Fibroblast of lung (primary cell): Measurements from ENCODE around the gene DPYD. TPM values are rescaled to one million over a fixed set of nuclear protein-coding genes. Genes with fewer than 3 reads are reported as not detected.

Source experiments
- DNase-seq, 2 donors: peaks; one replicate each; pipeline versions ENCODE4 v3.0.0 to v3.0.0-alpha.2; 2010; ENCODE audit warnings: low read depth in 2 of 2
- H2AFZ ChIP-seq: 2 replicates; pipeline ENCODE4 v1.5.1; 2012; ENCODE audit warnings: low read length, control low read depth, inconsistent platforms
- H3K27ac ChIP-seq: 2 replicates; pipeline ENCODE4 v1.5.1; 2011; ENCODE audit warnings: low read length, control low read depth; ENCODE audit not compliant: insufficient read depth
- H3K27me3 ChIP-seq: 2 replicates; pipeline ENCODE4 v1.5.1; 2011; ENCODE audit warnings: mild to moderate bottlenecking, low read length; ENCODE audit not compliant: control insufficient read depth, insufficient read depth
- H3K36me3 ChIP-seq: 2 replicates; pipeline ENCODE4 v1.5.1; 2011; ENCODE audit warnings: low read length; ENCODE audit not compliant: control insufficient read depth, insufficient read depth
- H3K4me1 ChIP-seq: 2 replicates; pipeline ENCODE4 v1.5.1; 2011; ENCODE audit warnings: low read length; ENCODE audit not compliant: control insufficient read depth, insufficient read depth; ENCODE audit errors: extremely low read depth
- H3K4me2 ChIP-seq: 2 replicates; pipeline ENCODE4 v1.5.1; 2011; ENCODE audit warnings: low read length, control low read depth; ENCODE audit not compliant: insufficient read depth; ENCODE audit errors: extremely low read depth
- H3K4me3 ChIP-seq, 4 experiments: fragments of 200-600 bp in 1 of 4; sonication (generic) in 1 of 4; replicated peaks in 1 of 4; 2 replicates each; pipeline ENCODE4 v1.5.1; 2011 to 2016; ENCODE audit warnings: low read length in 4 of 4, low read depth in 3 of 4, mild to moderate bottlenecking in 3 of 4, control low read depth in 2 of 4, inconsistent platforms in 1 of 4, mixed read lengths in 1 of 4; ENCODE audit not compliant: insufficient read depth in 1 of 4; ENCODE audit errors: control extremely low read depth in 1 of 4
- H3K79me2 ChIP-seq: 2 replicates; pipeline ENCODE4 v1.5.1; 2012; ENCODE audit warnings: mild to moderate bottlenecking, low read length, inconsistent platforms; ENCODE audit not compliant: control insufficient read depth, insufficient read depth
- H3K9ac ChIP-seq: 2 replicates; pipeline ENCODE4 v1.5.1; 2011; ENCODE audit warnings: mild to moderate bottlenecking, low read length, control low read depth; ENCODE audit not compliant: insufficient read depth
- H3K9me3 ChIP-seq: 2 replicates; pipeline ENCODE4 v1.5.1; 2012; ENCODE audit warnings: low read depth, low read length; ENCODE audit not compliant: control insufficient read depth, insufficient read depth
- H4K20me1 ChIP-seq: 2 replicates; pipeline ENCODE4 v1.5.1; 2011; ENCODE audit warnings: low read length; ENCODE audit not compliant: control insufficient read depth, insufficient read depth; ENCODE audit errors: extremely low read depth
- CTCF ChIP-seq, 2 donors: IDR thresholded peaks in 1 of 2; conservative IDR thresholded peaks in 1 of 2; 1 replicate in 1 of 2; 2 replicates in 1 of 2; pipeline ENCODE4 v1.5.1; 2011 to 2012; ENCODE audit warnings: low read length in 2 of 2, control low read depth in 1 of 2, inconsistent platforms in 1 of 2, low read depth in 1 of 2, mild to moderate bottlenecking in 1 of 2
- EZH2 ChIP-seq: IDR thresholded peaks from 2 replicates; pipeline ENCODE4 v1.5.1; 2012; ENCODE audit warnings: low read length, control low read depth, mild to moderate bottlenecking; ENCODE audit errors: missing control alignments
- polyA plus RNA-seq, 2 donors: library from polyadenylated mRNA; depleted of rRNA in 1 of 2; stranded (reverse) in 1 of 2; unstranded in 1 of 2; fragments of >200 nt; gene quantifications; 2 replicates each; pipeline ENCODE4 v1.2.1, GENCODE V29; 2011 to 2012; ENCODE audit warnings: missing spikeins in 1 of 2
- total RNA-seq: library from RNA; depleted of rRNA; stranded (reverse); fragments of >200 nt; gene quantifications from 2 replicates; pipeline ENCODE4 v1.2.1, GENCODE V29; 2014

Gene DPYD
- total and polyA plus RNA-seq, 2 donors (not counting 1 experiment from before 2014, with no cell fraction given), result 32.0 to 63.1 TPM

DNA sequence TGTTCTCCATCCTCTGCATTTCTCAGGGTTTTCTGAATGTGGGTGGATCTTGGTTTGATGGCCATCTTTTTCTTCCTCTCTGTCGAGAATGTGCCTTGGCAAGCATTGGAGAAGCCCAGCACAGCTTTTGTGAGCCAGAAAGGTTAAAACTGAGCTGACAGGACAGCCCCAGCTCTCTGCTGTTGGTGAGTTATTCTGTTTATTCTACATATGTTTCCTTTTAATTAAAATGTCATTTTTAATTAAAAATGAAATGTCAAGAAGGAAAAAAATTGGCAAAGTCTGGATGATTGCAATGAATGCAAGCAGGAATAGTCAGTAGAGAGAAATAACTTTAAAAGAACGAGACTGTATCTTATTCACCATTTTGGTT, 873.4 kb downstream of the DPYD start:
- TF ChIP-seq CTCF (conservative IDR thresholded peaks at IDR 0.05 in 1 of 2, IDR thresholded peaks at IDR 0.05 in 1 of 2; ENCODE audit: low read depth in 1 of 2, low read length in 2 of 2) (no peak), EZH2 (no peak)
- no peak overlapping the region for H3K9ac ChIP-seq
- H3K79me2 ChIP-seq, result no peaks in the 10 kb centered on the region
- H3K27ac ChIP-seq, result no peak overlapping the region
- no peak for DNase-seq
- no peaks in the 10 kb centered on the region for H3K9me3 ChIP-seq
- H2AFZ ChIP-seq, result no peak overlapping the region
- no peaks in the 10 kb centered on the region for H4K20me1 ChIP-seq
- H3K4me1 ChIP-seq, result no peaks in the 10 kb centered on the region
- H3K27me3 ChIP-seq, result no peaks in the 10 kb centered on the region
- H3K4me3 ChIP-seq, result no peak overlapping the region
- no peaks in the 10 kb centered on the region for H3K36me3 ChIP-seq
- H3K4me2 ChIP-seq, result no peak overlapping the region

GRCh38 chr1:97046765-97047420, 873.9 kb downstream of the DPYD start:
- Histone ChIP-seq H3K9ac (no peak overlapping the region), H3K79me2 (no peaks in the 10 kb centered on the region), H3K27ac (no peak overlapping the region), H2AFZ (peak overlapping the region; percentile 22), H3K27me3 (no peaks in the 10 kb centered on the region), H3K4me2 (no peak overlapping the region), H3K9me3 (no peaks in the 10 kb centered on the region), H3K36me3 (no peaks in the 10 kb centered on the region), H3K4me1 (no peaks in the 10 kb centered on the region), H3K4me3 (no peak overlapping the region), H4K20me1 (no peaks in the 10 kb centered on the region)
- no peak for TF ChIP-seq EZH2
- no peak for TF ChIP-seq CTCF (conservative IDR thresholded peaks at IDR 0.05 in 1 of 2, IDR thresholded peaks at IDR 0.05 in 1 of 2; ENCODE audit: low read depth in 1 of 2, low read length in 2 of 2)
- DNase-seq, result no peak

GRCh38 chr1:97044159-97044760, 876.6 kb downstream of the DPYD start:
- TF ChIP-seq CTCF (conservative IDR thresholded peaks at IDR 0.05 in 1 of 2, IDR thresholded peaks at IDR 0.05 in 1 of 2; ENCODE audit: low read depth in 1 of 2, low read length in 2 of 2), result no peak
- no peak for TF ChIP-seq EZH2
- Histone ChIP-seq H3K36me3 (no peaks in the 10 kb centered on the region), H3K27ac (no peak overlapping the region), H4K20me1 (no peaks in the 10 kb centered on the region), H3K9me3 (no peaks in the 10 kb centered on the region), H3K27me3 (no peaks in the 10 kb centered on the region), H3K9ac (no peak overlapping the region), H3K4me3 (no peak overlapping the region), H3K79me2 (no peaks in the 10 kb centered on the region), H3K4me2 (no peak overlapping the region), H2AFZ (no peak overlapping the region), H3K4me1 (no peaks in the 10 kb centered on the region)
- DNase-seq, result no peak
